HCT116 (cell line): ENCODE results near the gene TCOF1.

Experiments
- CEBPB ChIP-seq: IDR thresholded peaks from 2 replicates; pipeline ENCODE4 v1.6.1; 2012; ENCODE audit warnings: low read depth
- CTCF ChIP-seq, 3 experiments: fragments of 200-600 bp in 1 of 3; sonication (generic) in 1 of 3; IDR thresholded peaks in 2 of 3; conservative IDR thresholded peaks in 1 of 3; 2 replicates each; pipeline ENCODE4 v1.5.1; 2012 to 2017; ENCODE audit warnings: low read depth in 2 of 3, low read length in 2 of 3, antibody characterized with exemption in 1 of 3, borderline replicate concordance in 1 of 3, control low read depth in 1 of 3, mild to moderate bottlenecking in 1 of 3, mixed read lengths in 1 of 3, mixed run types in 1 of 3, moderate library complexity in 1 of 3; ENCODE audit not compliant: insufficient read depth in 1 of 3
- EZH2phosphoT487 ChIP-seq: fragments of 200-600 bp; IDR thresholded peaks from 2 replicates; pipeline ENCODE4 v1.6.1; 2018; ENCODE audit warnings: antibody characterized with exemption, borderline replicate concordance
- JUND ChIP-seq: IDR thresholded peaks from 2 replicates; pipeline ENCODE4 v1.6.1; 2012
- POLR2A ChIP-seq: IDR thresholded peaks from 2 replicates; pipeline ENCODE4 v1.7.0; 2011; ENCODE audit warnings: borderline replicate concordance; ENCODE audit not compliant: insufficient read depth, insufficient read length; ENCODE audit errors: extremely low read depth
- POLR2AphosphoS5 ChIP-seq: IDR thresholded peaks from 2 replicates; pipeline ENCODE4 v1.6.1; 2011; ENCODE audit warnings: mild to moderate bottlenecking, low read depth, low read length, moderate library complexity
- RAD21 ChIP-seq: IDR thresholded peaks from 2 replicates; pipeline ENCODE4 v1.6.1; 2012; ENCODE audit warnings: low read depth, mild to moderate bottlenecking
- REST ChIP-seq: IDR thresholded peaks from 2 replicates; pipeline ENCODE4 v1.6.1; 2012; ENCODE audit warnings: low read depth
- TCF7L2 ChIP-seq: IDR thresholded peaks from 2 replicates; pipeline ENCODE4 v1.7.0; 2011; ENCODE audit warnings: borderline replicate concordance, inconsistent platforms; ENCODE audit not compliant: insufficient read depth, insufficient read length; ENCODE audit errors: extremely low read depth
- YY1 ChIP-seq: IDR thresholded peaks from 2 replicates; pipeline ENCODE4 v1.6.1; 2011; ENCODE audit warnings: low read length, low read depth, moderate library complexity, mild to moderate bottlenecking; ENCODE audit not compliant: insufficient replicate concordance; ENCODE audit errors: extremely low read depth
- ZBTB33 ChIP-seq: IDR thresholded peaks from 2 replicates; pipeline ENCODE4 v1.6.1; 2011; ENCODE audit warnings: mild to moderate bottlenecking, low read length, moderate library complexity; ENCODE audit not compliant: insufficient replicate concordance; ENCODE audit errors: extremely low read depth
- TF ChIP-seq, protein P1 (sequence below): IDR thresholded peaks from 2 replicates; pipeline ENCODE4 v1.6.1; 2012

- TF ChIP-seq POLR2AphosphoS5 (no peak), CTCF (IDR thresholded peaks at IDR 0.05 in 2 of 3, conservative IDR thresholded peaks at IDR 0.05 in 1 of 3; ENCODE audit: borderline replicate concordance in 1 of 3, insufficient read depth in 1 of 3, low read depth in 2 of 3, low read length in 2 of 3) (no peak), YY1 (no peak), EZH2phosphoT487 (no peak), REST (no peak), RAD21 (no peak), TCF7L2 (no peak), POLR2A (no peak), JUND (no peak), ZBTB33 (no peak), CEBPB (no peak)
- TF ChIP-seq, protein P1, sequence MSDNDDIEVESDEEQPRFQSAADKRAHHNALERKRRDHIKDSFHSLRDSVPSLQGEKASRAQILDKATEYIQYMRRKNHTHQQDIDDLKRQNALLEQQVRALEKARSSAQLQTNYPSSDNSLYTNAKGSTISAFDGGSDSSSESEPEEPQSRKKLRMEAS: no peak
These were observed 64.6 kb downstream of the TCOF1 start for GRCh38 chr5:150422075-150422474.
